Neural cell (in vitro differentiated cells): ENCODE data around the gene ROR2.

Experiments used
- EZH2 ChIP-seq: fragments of 200-600, 300-800 bp; shearing (Covaris generic), sonication (generic); IDR thresholded peaks from 2 replicates; pipeline ENCODE4 v1.6.1; 2014; ENCODE audit warnings: antibody characterized with exemption, low read length, borderline replicate concordance, mild to moderate bottlenecking; ENCODE audit not compliant: insufficient read depth, poor library complexity, severe bottlenecking
- RAD21 ChIP-seq: fragments of 450-650 bp; conservative IDR thresholded peaks from 2 replicates; pipeline ENCODE4 v1.6.1; 2014; ENCODE audit warnings: antibody characterized with exemption, mild to moderate bottlenecking, moderate library complexity
- TAF1 ChIP-seq: IDR thresholded peaks from 2 replicates; pipeline ENCODE4 v1.6.1; 2012; ENCODE audit warnings: low read depth
- TF ChIP-seq, protein P1 (sequence below): fragments of 450-650 bp; IDR thresholded peaks from 2 replicates; pipeline ENCODE4 v1.5.1; 2014; ENCODE audit warnings: antibody characterized with exemption, mild to moderate bottlenecking, moderate library complexity; ENCODE audit not compliant: poor library complexity, severe bottlenecking
- TF ChIP-seq, protein P2 (sequence below): IDR thresholded peaks from 2 replicates; pipeline ENCODE4 v1.6.1; 2012; ENCODE audit warnings: borderline replicate concordance

GRCh38 chr9:91835216-91835615, 114.8 kb downstream of the ROR2 start:
- TF ChIP-seq RAD21 (no peak), TAF1 (no peak), EZH2 (no peak)
- TF ChIP-seq, protein P1, sequence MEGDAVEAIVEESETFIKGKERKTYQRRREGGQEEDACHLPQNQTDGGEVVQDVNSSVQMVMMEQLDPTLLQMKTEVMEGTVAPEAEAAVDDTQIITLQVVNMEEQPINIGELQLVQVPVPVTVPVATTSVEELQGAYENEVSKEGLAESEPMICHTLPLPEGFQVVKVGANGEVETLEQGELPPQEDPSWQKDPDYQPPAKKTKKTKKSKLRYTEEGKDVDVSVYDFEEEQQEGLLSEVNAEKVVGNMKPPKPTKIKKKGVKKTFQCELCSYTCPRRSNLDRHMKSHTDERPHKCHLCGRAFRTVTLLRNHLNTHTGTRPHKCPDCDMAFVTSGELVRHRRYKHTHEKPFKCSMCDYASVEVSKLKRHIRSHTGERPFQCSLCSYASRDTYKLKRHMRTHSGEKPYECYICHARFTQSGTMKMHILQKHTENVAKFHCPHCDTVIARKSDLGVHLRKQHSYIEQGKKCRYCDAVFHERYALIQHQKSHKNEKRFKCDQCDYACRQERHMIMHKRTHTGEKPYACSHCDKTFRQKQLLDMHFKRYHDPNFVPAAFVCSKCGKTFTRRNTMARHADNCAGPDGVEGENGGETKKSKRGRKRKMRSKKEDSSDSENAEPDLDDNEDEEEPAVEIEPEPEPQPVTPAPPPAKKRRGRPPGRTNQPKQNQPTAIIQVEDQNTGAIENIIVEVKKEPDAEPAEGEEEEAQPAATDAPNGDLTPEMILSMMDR, result no peak
- TF ChIP-seq, protein P2, sequence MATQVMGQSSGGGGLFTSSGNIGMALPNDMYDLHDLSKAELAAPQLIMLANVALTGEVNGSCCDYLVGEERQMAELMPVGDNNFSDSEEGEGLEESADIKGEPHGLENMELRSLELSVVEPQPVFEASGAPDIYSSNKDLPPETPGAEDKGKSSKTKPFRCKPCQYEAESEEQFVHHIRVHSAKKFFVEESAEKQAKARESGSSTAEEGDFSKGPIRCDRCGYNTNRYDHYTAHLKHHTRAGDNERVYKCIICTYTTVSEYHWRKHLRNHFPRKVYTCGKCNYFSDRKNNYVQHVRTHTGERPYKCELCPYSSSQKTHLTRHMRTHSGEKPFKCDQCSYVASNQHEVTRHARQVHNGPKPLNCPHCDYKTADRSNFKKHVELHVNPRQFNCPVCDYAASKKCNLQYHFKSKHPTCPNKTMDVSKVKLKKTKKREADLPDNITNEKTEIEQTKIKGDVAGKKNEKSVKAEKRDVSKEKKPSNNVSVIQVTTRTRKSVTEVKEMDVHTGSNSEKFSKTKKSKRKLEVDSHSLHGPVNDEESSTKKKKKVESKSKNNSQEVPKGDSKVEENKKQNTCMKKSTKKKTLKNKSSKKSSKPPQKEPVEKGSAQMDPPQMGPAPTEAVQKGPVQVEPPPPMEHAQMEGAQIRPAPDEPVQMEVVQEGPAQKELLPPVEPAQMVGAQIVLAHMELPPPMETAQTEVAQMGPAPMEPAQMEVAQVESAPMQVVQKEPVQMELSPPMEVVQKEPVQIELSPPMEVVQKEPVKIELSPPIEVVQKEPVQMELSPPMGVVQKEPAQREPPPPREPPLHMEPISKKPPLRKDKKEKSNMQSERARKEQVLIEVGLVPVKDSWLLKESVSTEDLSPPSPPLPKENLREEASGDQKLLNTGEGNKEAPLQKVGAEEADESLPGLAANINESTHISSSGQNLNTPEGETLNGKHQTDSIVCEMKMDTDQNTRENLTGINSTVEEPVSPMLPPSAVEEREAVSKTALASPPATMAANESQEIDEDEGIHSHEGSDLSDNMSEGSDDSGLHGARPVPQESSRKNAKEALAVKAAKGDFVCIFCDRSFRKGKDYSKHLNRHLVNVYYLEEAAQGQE, result no peak
